GM18909 (cell line): Measurements from ENCODE around the gene LRP1.

Experiments
- ATAC-seq: cut with Tn5 transposase; IDR thresholded peaks from one replicate; pipeline ENCODE4 v1.9.1; 2021; ENCODE audit warnings: mild to moderate bottlenecking; ENCODE audit not compliant: unreplicated experiment, poor library complexity

LRP1 gene

GRCh38 chr12:57185403-57185802 is 57.1 kb downstream of the LRP1 start:
- no peak for ATAC-seq

- ATAC-seq, result no peak
Measured at GRCh38 chr12:57185906-57186508, 57.7 kb downstream of the LRP1 start.

DNA sequence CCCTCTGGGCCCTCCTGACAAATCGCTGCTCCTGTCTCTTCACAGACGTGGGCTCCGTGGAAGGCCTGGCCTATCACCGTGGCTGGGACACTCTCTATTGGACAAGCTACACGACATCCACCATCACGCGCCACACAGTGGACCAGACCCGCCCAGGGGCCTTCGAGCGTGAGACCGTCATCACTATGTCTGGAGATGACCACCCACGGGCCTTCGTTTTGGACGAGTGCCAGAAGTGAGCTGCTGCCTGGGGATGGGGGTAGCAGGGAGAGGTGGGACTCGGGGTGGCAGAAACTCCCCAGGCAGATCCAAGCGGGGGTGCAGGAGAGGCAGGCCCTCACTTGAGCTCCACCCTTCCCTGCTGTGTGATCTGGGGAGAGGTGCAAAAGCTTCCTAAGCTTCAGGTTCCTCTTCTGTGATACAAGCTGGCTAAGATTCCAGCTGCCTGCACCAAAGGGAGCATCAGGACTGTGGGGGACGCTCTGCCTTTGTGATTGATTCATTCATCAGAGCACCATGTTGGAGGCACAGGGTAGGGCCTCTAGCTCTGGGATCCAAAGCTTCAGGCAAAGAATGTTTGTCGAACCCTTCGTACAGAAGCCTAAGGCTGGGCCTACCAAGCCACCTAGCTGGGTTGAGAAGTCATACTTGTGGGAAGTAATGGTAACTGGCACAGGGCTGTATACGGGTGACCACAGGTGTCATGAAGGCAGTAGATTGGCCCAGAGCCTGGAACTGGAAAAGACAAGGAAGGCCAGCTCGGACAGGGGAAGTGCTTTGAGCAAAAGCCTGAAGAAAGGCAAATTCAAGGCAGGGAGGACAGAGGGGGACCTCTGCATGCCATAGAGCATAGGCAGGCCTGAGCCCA is 59.2 kb downstream of the LRP1 start:
- no peak for ATAC-seq

DNA sequence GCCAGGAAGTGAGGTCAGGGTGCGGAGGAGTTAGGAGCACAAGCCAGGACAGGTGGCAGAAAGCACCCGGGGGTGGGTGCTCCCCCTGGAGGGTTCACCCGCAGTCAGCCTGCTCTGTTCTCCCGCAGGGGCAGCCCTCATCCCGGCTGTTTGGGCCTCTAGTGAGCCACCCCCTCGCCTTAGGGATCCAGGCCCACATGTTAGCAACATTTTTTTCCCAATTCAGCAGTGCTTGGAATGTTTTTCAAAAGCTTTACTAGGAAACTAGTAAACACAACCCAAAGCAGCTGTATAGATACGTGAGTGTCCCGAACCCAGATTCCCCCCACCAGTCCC is 59.8 kb downstream of the LRP1 start:
- ATAC-seq, result no peak

DNA sequence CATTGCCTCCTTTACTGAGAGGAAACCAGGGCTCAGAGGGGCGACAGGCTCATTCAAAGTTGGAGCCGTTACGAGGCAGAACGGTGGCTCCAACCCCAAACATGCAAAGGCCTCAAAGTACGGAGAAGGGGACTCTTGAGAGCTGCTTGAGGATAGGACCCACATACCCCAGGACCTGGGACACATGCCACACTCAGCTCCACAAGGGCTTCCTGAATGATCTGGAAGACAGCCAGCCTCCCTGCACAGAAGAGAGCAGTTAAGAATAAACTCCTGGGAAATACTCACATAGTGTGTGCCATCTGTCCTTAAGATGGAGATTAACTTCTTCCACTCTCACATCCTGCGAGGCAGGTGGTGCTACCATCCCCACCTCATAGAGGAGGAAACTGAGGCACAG is 61.8 kb downstream of the LRP1 start:
- no peak for ATAC-seq

DNA sequence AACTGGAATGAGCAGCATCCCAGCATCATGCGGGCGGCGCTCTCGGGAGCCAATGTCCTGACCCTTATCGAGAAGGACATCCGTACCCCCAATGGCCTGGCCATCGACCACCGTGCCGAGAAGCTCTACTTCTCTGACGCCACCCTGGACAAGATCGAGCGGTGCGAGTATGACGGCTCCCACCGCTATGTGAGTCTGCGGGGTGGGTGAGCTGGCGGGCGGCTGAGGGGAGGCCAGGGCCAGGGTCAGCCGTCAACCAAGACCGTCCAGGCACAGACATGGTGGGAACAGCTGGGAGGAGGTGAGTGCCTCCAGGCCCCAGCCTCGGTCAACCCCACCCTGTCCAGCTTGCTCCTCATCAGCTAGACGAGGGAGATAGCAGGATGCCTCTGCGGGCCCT is 62.5 kb downstream of the LRP1 start:
- ATAC-seq, result no peak

GRCh38 chr12:57191410-57191809 is 63.1 kb downstream of the LRP1 start:
- ATAC-seq, result no peak

DNA sequence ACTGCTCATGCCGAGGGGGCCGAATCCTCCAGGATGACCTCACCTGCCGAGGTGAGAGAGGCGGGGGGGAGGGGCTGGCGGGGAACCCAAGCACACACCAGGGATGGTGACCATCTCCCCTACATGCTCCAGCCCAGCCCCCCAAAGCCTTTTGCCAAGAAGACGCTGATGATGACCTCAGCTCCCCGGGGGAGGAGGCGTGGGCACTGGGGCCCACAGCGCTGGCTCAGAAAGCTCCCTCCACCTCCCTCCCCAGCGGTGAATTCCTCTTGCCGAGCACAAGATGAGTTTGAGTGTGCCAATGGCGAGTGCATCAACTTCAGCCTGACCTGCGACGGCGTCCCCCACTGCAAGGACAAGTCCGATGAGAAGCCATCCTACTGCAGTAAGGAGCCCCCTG is 64.6 kb downstream of the LRP1 start:
- ATAC-seq, result no peak

DNA sequence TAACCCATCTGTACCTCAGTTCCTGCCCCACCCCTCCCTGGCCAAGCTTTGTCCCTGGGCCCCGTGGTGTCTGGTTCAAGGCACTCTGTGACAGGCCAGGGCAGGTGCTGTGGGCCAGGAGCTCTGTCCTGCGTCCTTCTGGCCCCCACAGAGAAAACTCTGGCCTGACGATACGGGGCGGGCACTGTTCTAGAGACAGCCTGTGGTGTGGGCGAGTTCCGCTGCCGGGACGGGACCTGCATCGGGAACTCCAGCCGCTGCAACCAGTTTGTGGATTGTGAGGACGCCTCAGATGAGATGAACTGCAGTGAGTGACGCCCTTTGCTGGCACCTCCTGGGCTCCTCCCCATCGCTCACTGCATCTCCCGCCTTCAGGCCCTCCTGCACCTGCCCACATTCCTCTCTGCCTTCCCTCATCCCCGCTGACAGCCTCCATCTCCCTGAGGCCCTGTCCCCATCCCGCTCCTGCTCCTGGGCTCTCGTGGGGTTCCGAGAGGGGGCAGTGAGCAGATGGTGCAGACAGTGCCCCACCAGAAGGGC is 65.5 kb downstream of the LRP1 start:
- no peak for ATAC-seq

DNA sequence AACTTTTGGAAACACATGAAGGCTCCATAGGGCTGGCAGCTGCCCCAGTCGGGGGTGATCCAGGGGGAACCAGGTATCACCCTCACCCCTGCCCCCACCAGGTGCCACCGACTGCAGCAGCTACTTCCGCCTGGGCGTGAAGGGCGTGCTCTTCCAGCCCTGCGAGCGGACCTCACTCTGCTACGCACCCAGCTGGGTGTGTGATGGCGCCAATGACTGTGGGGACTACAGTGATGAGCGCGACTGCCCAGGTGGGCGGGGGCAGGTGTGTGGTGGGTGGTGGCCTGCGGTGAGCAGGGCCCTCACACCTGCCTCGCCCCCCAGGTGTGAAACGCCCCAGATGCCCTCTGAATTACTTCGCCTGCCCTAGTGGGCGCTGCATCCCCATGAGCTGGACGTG is 66.0 kb downstream of the LRP1 start:
- no peak for ATAC-seq

DNA sequence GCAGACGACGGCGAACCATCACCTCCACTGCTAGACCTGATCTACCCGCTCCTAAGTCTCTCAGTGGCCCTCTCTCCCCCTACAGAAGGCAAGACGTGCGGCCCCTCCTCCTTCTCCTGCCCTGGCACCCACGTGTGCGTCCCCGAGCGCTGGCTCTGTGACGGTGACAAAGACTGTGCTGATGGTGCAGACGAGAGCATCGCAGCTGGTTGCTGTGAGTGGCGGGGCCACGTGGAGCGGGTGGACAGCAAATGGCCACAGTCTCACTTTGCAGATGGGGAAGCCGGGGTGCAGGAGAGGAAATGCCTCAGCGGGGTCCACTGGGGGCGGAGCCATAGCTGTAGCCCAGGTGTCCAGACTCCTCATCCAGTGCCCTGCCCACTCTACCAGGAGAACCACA is 66.9 kb downstream of the LRP1 start:
- ATAC-seq, result no peak

DNA sequence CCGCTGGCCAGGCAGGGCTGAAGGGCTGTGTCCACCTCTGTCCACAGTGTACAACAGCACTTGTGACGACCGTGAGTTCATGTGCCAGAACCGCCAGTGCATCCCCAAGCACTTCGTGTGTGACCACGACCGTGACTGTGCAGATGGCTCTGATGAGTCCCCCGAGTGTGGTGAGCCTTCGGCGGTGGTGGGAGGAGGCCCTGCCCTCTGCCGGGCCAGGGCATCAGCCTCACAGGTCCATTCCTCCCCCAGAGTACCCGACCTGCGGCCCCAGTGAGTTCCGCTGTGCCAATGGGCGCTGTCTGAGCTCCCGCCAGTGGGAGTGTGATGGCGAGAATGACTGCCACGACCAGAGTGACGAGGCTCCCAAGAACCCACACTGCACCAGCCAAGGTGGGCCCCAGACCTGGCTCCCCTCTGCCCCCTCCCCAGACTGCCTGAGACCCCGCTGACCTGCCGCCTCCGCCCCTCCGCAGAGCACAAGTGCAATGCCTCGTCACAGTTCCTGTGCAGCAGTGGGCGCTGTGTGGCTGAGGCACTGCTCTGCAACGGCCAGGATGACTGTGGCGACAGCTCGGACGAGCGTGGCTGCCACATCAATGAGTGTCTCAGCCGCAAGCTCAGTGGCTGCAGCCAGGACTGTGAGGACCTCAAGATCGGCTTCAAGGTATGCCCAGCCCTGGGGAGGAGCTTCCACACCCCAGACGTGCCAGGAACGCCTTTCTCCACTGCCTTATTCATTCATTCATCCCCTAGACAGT is 67.5 kb downstream of the LRP1 start:
- no peak for ATAC-seq

- no peak for ATAC-seq
Measured at GRCh38 chr12:57196439-57196838, 68.2 kb downstream of the LRP1 start.

- no peak for ATAC-seq
Measured at GRCh38 chr12:57196956-57197355, 68.7 kb downstream of the LRP1 start.

GRCh38 chr12:57198329-57198728 is 70.0 kb downstream of the LRP1 start:
- ATAC-seq, result no peak

DNA sequence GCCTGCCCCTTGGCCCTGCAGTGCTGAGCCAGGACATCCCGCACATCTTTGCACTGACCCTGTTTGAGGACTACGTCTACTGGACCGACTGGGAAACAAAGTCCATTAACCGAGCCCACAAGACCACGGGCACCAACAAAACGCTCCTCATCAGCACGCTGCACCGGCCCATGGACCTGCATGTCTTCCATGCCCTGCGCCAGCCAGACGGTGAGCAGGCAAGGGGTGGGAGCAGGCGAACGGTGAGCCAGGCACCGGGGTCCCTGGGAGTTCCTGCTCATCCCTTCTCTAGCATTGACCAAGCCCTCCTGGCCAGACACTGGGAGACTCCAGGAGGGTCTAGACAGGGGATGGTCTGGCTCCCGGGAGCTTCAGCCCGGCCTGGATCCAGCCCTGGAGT is 70.9 kb downstream of the LRP1 start:
- no peak for ATAC-seq

DNA sequence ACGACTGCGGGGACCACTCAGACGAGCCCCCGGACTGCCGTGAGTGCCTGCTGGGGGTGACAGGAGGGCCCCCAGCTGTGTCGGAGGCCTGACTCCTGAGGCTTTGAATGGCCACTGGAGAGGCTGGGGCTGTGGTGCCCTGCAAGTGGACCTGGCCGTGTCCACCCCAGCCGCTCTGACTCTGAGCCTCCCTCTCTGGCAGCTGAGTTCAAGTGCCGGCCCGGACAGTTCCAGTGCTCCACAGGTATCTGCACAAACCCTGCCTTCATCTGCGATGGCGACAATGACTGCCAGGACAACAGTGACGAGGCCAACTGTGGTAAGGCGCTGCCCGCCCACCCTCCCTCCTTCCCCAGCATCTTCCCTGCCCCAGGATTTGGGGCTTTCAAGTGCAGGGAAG is 72.2 kb downstream of the LRP1 start:
- no peak for ATAC-seq

- no peak for ATAC-seq
Measured at GRCh38 chr12:57201219-57201618, 72.9 kb downstream of the LRP1 start.

DNA sequence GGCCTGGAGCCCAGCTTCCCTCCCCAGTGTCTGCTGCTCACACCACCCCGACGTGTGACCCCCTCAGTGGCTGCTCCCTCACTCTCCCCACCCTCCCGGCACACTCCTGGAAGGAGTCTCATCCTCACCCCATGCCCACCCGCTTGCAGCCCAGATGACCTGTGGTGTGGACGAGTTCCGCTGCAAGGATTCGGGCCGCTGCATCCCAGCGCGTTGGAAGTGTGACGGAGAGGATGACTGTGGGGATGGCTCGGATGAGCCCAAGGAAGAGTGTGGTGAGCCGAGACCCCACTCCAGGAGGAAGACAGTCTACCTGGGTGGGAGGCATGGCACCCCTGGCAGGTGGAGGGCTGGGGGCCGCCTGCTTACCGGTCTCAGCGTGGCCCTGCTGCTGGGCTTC is 73.3 kb downstream of the LRP1 start:
- ATAC-seq, result no peak

DNA sequence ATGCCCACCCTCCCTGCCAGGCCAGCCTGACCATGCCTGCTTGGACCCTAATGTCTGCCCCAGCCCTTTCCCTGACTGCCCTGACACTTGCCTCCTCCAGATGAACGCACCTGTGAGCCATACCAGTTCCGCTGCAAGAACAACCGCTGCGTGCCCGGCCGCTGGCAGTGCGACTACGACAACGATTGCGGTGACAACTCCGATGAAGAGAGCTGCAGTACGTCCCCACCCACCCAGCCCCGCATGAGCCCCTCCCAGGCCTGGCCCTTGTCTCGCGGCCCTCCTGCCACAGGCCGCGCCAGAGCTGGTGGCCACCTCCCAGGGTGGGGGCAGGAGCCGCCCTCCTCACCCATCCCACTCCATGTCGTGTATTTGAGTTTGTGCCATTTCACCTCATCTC is 74.0 kb downstream of the LRP1 start:
- no peak for ATAC-seq

DNA sequence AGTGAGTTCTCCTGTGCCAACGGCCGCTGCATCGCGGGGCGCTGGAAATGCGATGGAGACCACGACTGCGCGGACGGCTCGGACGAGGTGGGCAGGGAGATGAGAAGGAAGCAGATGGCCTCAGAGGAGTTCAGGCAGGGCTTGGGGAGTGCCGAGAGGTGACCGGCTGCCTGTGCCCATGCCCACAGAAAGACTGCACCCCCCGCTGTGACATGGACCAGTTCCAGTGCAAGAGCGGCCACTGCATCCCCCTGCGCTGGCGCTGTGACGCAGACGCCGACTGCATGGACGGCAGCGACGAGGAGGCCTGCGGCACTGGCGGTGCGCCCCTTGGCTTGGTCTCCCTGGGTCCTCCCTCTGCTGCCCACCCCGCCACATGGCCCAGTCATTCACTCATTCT is 74.9 kb downstream of the LRP1 start:
- no peak for ATAC-seq
